Fibroblast of the aortic adventitia (primary cell): ENCODE data around the gene HDAC8. TPM values are rescaled to one million over a fixed set of nuclear protein-coding genes. Genes with fewer than 3 reads are reported as not detected.

Experiments
- DNase-seq: peaks from one replicate; pipeline ENCODE4 v3.0.0-alpha.2; 2010; ENCODE audit warnings: low read depth
- H3K4me3 ChIP-seq: 2 replicates; pipeline ENCODE4 v1.5.1; 2011; ENCODE audit warnings: low read depth, mild to moderate bottlenecking, control low read depth, low read length, moderate library complexity
- CTCF ChIP-seq: IDR thresholded peaks from 2 replicates; pipeline ENCODE4 v1.5.1; 2011; ENCODE audit warnings: mild to moderate bottlenecking, low read length, control low read depth, inconsistent platforms; ENCODE audit not compliant: insufficient read depth
- total RNA-seq: library from RNA; depleted of rRNA; stranded (reverse); fragments of >200 nt; gene quantifications from 2 replicates; pipeline ENCODE4 v1.2.3, GENCODE V29; 2012; ENCODE audit warnings: low replicate concordance

The HDAC8 gene
- total RNA-seq, 1 donor: 18.9 TPM

- DNase-seq: peak; percentile 27
- TF ChIP-seq CTCF: no peak
- no peak overlapping the region for H3K4me3 ChIP-seq
Observed at GRCh38 chrX:72381439-72382201, 191.0 kb downstream of the HDAC8 start.

- H3K4me3 ChIP-seq: no peak overlapping the region
- no peak for TF ChIP-seq CTCF
- no peak for DNase-seq
Observed at GRCh38 chrX:72376124-72376523, 196.5 kb downstream of the HDAC8 start.

- no peak overlapping the region for H3K4me3 ChIP-seq
- no peak for TF ChIP-seq CTCF
- DNase-seq: no peak
Observed at GRCh38 chrX:72373136-72373535, 199.5 kb downstream of the HDAC8 start.

- no peak overlapping the region for H3K4me3 ChIP-seq
- no peak for DNase-seq
- TF ChIP-seq CTCF: no peak
Observed at GRCh38 chrX:72372735-72373134, 199.9 kb downstream of the HDAC8 start.

- H3K4me3 ChIP-seq: no peak overlapping the region
- no peak for TF ChIP-seq CTCF
- DNase-seq: no peak
Observed at GRCh38 chrX:72371405-72371804, 201.2 kb downstream of the HDAC8 start.

- no peak for TF ChIP-seq CTCF
- no peak for DNase-seq
- H3K4me3 ChIP-seq: no peak overlapping the region
Observed at GRCh38 chrX:72368796-72369195, 203.8 kb downstream of the HDAC8 start.

GRCh38 chrX:72367516-72367915 lies 205.1 kb downstream of the HDAC8 start:
- no peak for TF ChIP-seq CTCF
- H3K4me3 ChIP-seq: no peak overlapping the region
- DNase-seq: no peak
